Left colon (tissue), 2 donors: Measurements from ENCODE around the gene LY6G6C. TPM values are rescaled to one million over a fixed set of nuclear protein-coding genes. Genes with fewer than 3 reads are reported as not detected.
"Not testable (repeated sequence)": the region's sequence is repeated elsewhere in the genome, so short reads cannot be mapped to it uniquely, and the experiment has no call there.

ENCODE experiments used
- ATAC-seq: fragments of 200-7000 bp; cut with Tn5 transposase; one replicate; pipeline ENCODE4 v1.9.1; 2020; ENCODE audit warnings: mild to moderate bottlenecking, moderate library complexity
- DNase-seq, 2 donors: peaks; one replicate each; pipeline ENCODE4 v3.0.0-alpha.2; 2020
- intact Hi-C, 2 donors: fragments of 100-400 bp; cut with DNase I in 1 of 2; cut with micrococcal nuclease in 1 of 2; formaldehyde crosslinking; loops; one replicate each; pipeline versions ENCODE4 v1.11.2 to v1.14.0; 2022; cut with DNase I, micrococcal nuclease
- total RNA-seq, 2 donors: library from RNA; stranded (reverse); fragmentation: NEBNext Ultra II Directional; extraction: Animal tissue kit (Norgen Biotek cat#: 25700); gene quantifications; one replicate each; pipeline ENCODE4 v1.2.1, GENCODE V29; 2021
- donor health status: DM: no; HTN: no; CAD: no.
- donor health status: DM: yes; HTN: yes; CAD: no.

Gene LY6G6C
- total RNA-seq, 2 donors from 2014 or later: not detected

- intact Hi-C loops: no loop called here
- ATAC-seq (peak; percentile 49), DNase-seq (peak in 1 of 2 donors; percentile 39)
These were observed 7.4 kb downstream of the LY6G6C start for GRCh38 chr6:31713991-31714684.

GRCh38 chr6:31713465-31713864, 8.1 kb downstream of the LY6G6C start:
- DNase-seq (no peak), ATAC-seq (no peak)
- intact Hi-C loops: no loop called here

DNA sequence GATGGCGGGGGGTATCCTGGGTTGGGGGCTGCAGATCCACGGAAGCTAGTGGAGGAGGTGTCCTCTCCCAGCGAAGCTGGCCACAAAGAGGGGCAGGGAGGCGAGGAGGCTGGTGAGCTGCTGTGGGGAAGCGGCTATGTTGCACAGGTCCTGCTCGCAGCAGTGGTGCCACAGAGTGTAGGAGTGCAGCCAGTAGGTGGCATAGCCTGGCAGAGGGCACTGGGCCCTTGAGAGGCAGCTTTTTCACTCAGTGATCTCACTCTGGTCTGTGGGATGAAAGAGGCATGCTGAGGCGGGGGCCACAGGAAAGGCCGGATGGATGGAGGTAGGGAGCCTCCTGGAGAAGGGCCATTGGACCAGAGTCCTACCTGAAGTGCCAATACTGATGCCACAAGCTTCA, 9.2 kb downstream of the LY6G6C start:
- peak in 1 of 2 donors; percentile 35 for DNase-seq
- ATAC-seq: peak; percentile 59
- intact Hi-C loops: no loop called here

DNA sequence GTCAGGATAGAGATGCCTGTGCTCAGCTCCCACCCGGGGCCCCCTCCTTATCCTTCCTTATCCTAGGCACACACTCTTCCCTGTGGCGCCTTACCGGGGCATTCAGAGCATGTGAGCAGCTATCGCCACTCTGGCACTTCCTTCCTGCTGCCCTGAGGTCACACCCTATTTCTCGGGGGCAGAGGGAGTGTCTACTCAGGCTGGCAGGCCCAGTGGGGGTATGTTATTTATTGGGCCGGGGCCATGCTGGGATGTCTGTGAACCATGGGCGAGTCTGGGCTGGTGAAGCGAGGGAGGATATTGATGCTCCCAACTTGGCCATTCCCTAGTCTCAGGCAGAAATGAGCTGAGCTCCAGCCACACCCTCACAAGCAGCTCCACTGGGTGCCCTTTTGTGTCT, 10.3 kb downstream of the LY6G6C start:
- peak; percentile 53 to 66 for DNase-seq
- peak; percentile 81 for ATAC-seq
- intact Hi-C loops: no loop called here

- ATAC-seq (peak; percentile 4), DNase-seq (peak in 1 of 2 donors; percentile 32)
- intact Hi-C loops: no loop called here
These were observed 10.9 kb downstream of the LY6G6C start for GRCh38 chr6:31710523-31711219.

GRCh38 chr6:31709157-31709556, 12.4 kb downstream of the LY6G6C start:
- ATAC-seq, DNase-seq, intact Hi-C loops: not testable (repeated sequence)

DNA sequence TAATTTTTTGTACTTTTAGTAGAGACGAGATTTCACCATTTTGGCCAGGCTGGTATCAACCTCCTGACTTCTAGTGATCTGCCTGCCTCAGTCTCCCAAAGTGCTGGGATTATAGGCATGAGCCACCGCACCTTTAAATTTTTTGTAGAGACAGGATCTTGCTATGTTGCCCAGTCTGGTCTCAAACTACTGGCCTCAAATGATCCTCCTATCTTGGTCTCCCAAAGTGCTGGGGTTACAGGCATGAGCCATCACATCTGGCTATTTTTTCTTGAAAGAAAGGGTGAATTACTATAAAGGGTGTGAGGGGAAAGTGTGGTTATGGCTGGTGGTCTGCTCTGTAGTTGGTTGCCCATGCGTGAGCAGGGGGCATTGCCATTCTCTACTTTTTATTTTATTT, 13.3 kb downstream of the LY6G6C start:
- ATAC-seq: no peak
- intact Hi-C loops: no loop called here
- DNase-seq: no peak

- DNase-seq (no peak), ATAC-seq (no peak)
- intact Hi-C loops: no loop called here
These were observed 13.8 kb downstream of the LY6G6C start for GRCh38 chr6:31707701-31708100.

- no peak for ATAC-seq
- intact Hi-C loops: no loop called here
These were observed 14.9 kb downstream of the LY6G6C start, which contains the start of gene LY6G6F for GRCh38 chr6:31706599-31706998. TSS of gene LY6G6F (plus strand) at chr6:31706866. CDS start at chr6:31706907, 41 bp downstream.

GRCh38 chr6:31705931-31706330, 15.6 kb downstream of the LY6G6C start:
- ATAC-seq (no peak), DNase-seq (no peak)
- intact Hi-C loops: no loop called here

More at GRCh38 chr6:31706599-31706998, 14.9 kb downstream of the LY6G6C start, which contains the start of gene LY6G6F:
- DNase-seq: no peak

DNA sequence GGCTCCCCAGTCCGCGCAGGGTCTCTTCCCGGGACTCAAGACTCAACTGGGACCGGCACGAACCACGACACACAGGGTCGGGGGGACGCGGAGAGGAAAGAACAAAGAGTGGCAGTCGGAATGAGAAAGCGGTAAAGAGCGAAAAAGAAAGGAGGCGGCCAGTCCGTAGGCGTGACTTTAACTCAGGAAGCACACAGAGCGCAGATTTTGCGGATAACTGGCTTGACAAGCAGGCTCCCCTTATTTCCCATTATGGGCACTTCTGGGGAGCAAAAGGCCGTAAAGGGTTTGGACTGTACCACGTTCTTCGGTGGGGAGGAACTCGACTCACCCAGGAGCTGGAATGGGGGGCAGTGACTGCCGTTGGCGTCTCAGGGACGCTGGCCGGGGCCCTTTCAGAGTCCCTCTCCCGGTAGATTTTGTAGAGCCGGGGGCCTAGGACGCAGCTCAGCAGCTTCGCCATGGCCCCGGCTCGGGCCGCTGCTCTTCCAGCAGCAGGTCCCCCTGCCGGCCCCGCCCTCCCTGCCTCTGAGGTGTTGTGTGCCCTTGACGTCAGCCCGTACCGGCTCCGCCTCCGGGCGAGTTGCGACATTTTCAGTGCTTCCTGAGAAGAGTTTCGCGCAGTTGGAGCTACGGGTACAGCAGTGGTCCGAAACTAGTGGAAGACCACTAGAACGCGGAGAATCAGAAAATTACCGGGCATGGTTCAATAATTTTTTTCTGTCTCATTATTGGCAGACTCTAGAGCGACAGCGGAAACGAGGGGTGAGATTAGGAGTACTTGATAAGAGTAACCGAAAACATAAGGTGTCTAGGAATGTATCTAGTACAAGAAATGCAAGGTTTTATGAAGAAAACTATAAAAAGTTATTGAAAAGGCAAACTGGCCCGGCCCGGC, 18.5 kb downstream of the LY6G6C start, which contains the start of gene ABHD16A:
Gene ABHD16A (minus strand): TSS at position 506 of the 898 bp plus-strand sequence. CDS start 43 bp downstream, at position 463.
- intact Hi-C loops: no loop called here
- DNase-seq: peak; percentile 99
- peak; percentile 98 for ATAC-seq

GRCh38 chr6:31702405-31702818, 19.1 kb downstream of the LY6G6C start:
- intact Hi-C loops: no loop called here
- DNase-seq (no peak), ATAC-seq (peak; percentile 15)

- DNase-seq: peak in 1 of 2 donors; percentile 33
- peak; percentile 5 for ATAC-seq
- intact Hi-C loops: no loop called here
These were observed 19.7 kb downstream of the LY6G6C start for GRCh38 chr6:31701666-31702404.

DNA sequence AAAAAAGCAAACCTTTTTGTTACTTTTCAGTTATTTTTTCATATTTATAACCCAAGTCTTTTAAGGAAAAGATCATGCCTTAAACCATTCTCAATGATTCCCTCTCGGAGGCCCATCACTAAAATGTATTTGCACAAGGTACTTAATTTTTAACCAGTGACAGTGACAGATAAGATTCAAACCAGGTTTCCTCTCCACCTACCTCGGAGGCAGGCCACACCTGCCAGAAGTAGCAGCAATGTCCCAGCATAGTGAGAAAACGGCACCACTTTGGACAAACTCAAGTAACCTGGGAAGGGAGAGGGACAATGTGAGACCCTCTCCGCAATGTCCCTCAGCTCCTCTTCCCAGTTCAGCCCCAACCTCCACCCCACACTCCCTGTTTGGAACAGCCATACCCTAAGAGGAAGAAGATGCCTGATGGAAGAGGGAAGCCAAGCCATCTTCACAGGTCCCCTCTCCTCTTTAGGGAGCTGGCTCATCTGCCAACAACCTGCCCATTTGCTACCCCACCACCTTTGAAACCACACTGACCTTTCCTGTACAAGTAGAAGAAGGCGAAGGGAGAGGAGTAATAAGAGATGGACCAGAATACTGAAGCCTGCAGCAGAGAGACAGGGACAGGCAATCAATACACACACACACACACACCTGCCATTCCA, 20.7 kb downstream of the LY6G6C start:
- intact Hi-C loops: no loop called here

GRCh38 chr6:31697555-31697954, 24.0 kb downstream of the LY6G6C start:
- ATAC-seq: no peak
- intact Hi-C loops: no loop called here
- DNase-seq: no peak

More for the DNA sequence above, 20.7 kb downstream of the LY6G6C start:
- ATAC-seq (no peak), DNase-seq (no peak)

DNA sequence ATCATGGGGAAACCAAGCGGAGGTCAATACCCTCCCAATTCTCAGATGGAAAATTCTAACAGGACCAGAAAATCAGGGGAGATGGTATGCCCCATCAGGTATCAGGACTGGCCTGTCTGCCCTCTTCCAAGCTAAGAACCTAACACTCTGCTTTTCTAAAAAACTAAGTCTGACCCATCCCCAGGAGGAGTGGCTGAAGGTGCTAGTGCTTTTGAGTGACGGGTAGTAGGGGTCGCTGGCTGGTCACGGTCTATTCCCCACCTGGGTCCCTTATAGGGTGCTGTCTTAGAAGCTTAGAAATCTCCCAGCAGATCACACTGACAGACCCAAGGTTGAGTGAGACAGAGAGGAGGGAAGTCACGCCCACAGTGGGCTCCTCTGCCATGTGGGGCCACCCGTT, 28.0 kb downstream of the LY6G6C start:
- ATAC-seq (no peak), DNase-seq (no peak)
- intact Hi-C loops: no loop called here

DNA sequence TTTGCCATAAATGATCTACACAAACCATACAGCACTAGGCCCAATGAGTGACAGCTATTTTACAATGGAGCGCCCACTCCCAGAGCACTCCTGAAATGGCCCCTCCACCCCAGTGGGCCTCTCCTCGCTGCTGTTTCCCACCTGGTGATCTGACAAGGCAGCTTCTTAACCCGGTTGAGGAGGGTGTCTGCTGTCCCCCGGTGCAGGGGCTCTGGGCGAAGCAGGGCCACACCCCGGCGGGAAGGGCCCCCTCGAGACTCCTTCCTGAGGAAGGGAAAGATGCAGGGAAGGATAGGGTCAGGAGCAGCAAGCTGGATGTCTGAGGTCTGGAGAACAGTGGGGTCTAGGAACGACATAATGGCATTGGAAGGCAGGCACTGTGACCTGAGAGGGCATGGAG, 28.7 kb downstream of the LY6G6C start:
- ATAC-seq (no peak), DNase-seq (no peak)
- intact Hi-C loops: no loop called here

- intact Hi-C loops: no loop called here
- no peak for DNase-seq
- ATAC-seq: no peak
These were observed 29.2 kb downstream of the LY6G6C start for GRCh38 chr6:31692353-31692752.
